GM12875 (cell line): ENCODE measurements around the gene SLAIN1.

Experiments
- H3K4me3 ChIP-seq: one replicate; pipeline ENCODE4 v1.5.1; 2011; ENCODE audit warnings: low read depth, low read length, control low read depth
- TF ChIP-seq, protein P1 (sequence below): IDR thresholded peaks from 2 replicates; pipeline ENCODE4 v1.5.1; 2011; ENCODE audit warnings: low read depth, mild to moderate bottlenecking, control low read depth, inconsistent platforms, low read length, moderate library complexity, borderline replicate concordance; ENCODE audit not compliant: insufficient read depth

SLAIN1 gene

DNA sequence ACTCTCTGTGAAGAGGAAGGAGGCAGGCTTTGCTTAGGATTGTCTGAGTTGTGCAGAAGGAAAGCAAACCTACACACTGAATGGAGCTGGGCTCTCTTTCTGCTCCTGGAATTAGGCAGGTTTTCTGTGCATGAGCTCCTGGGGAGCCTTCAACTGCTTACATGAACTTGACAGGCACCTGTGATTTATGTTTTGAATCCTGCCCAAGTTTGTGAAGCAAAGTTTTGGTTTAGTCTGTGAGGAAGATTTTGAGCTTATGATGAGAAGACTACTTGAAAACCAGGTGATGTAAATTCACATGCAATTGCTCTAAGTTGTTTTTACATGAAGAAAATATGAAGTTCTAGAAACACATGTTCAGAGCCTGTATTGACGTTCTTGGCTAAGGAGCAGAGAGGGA, 109.0 kb downstream of the SLAIN1 start:
- TF ChIP-seq, protein P1, sequence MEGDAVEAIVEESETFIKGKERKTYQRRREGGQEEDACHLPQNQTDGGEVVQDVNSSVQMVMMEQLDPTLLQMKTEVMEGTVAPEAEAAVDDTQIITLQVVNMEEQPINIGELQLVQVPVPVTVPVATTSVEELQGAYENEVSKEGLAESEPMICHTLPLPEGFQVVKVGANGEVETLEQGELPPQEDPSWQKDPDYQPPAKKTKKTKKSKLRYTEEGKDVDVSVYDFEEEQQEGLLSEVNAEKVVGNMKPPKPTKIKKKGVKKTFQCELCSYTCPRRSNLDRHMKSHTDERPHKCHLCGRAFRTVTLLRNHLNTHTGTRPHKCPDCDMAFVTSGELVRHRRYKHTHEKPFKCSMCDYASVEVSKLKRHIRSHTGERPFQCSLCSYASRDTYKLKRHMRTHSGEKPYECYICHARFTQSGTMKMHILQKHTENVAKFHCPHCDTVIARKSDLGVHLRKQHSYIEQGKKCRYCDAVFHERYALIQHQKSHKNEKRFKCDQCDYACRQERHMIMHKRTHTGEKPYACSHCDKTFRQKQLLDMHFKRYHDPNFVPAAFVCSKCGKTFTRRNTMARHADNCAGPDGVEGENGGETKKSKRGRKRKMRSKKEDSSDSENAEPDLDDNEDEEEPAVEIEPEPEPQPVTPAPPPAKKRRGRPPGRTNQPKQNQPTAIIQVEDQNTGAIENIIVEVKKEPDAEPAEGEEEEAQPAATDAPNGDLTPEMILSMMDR: no peak
- H3K4me3 ChIP-seq: no peak overlapping the region

DNA sequence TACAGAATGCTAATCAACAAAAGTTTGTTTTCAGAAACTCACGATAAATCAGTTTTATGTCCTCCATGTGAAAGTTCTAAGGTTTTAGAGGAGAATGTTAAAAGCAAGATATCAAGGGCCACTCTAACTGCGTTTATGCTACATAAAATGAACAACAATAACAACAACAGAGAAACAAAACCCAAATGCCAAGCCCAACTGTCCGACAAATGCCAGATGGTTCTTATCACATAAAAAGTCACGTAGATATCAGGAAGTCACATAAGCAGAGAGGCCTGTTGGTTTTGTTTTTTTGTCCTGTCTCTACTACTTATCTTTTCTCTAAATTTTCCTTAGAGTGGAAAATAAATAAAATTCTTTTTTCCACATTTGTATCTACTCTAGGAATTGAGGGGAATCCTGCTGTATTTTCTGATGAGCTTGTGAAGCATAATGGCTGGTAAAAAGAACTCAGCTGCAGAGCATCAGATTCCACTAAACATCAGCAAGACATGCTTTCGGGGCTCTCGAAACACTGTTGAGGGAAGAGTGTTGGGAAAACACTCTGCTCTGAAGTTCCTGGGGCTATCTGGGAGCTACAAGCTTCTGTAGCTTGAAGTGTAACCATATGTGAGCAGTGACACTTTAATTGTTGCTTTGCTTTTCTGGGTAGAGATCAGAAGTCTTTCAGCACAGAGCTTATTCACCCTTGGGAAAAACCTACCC, 110.1 kb downstream of the SLAIN1 start:
- TF ChIP-seq, protein P1: no peak

DNA sequence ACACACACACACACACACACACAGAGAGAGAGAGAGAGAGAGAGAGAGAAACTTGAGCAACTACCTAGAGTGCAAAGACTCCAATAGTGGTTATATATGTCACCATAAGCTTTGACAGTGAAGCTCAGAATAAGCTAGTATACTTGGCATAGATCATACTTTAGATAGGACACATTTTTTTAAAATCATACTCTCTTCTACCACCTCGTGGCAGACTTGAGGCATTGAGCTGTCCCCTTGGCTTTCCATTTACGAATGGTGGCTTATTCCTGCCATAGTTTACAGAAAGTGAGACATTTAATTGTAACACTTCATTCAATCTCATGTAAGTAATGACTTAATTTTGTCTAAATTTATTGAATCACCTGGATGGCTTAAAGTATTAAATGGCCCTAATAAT, 112.9 kb downstream of the SLAIN1 start:
- H3K4me3 ChIP-seq: no peak overlapping the region

More for the DNA sequence above, 110.1 kb downstream of the SLAIN1 start:
- no peak overlapping the region for H3K4me3 ChIP-seq

DNA sequence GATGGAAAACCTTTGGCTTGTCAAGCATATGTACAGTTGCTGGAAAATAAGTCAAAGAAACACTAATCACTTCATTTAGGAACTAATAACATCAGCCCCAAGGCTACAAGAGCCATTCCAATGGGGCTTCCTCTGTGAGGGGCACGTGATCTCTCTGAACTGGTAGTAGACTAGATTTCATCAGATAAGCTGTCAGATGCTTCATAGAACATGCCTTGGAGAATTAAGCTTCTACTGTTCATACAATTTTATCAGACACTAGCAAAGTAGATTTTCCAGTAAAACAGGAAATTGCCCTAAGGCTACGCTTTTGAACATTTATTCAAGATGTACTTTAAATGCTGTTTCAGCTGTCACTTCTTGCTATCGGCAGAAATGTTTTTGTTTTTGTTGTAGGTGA, 113.4 kb downstream of the SLAIN1 start:
- no peak overlapping the region for H3K4me3 ChIP-seq
- TF ChIP-seq, protein P1: no peak

More for the DNA sequence above, 112.9 kb downstream of the SLAIN1 start:
- TF ChIP-seq, protein P1: peak; percentile 57

DNA sequence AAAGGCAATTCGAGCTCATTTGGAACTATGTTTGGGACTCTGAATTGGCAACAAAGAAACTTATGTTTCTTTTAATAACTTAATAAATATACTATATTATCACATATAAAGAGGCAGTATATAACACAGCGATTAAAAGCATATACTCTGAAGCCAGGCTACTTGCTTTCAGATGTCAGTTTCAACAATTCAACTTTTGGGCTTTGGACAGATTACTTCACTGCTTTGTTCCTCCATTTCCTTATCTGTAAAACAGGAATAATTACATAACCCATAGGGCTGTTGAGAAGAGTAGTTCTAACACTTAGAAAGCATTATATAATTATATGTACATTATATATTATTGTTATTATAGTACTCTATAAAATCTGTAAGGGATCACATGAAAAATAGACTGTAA, 113.9 kb downstream of the SLAIN1 start:
- TF ChIP-seq, protein P1: no peak
- no peak overlapping the region for H3K4me3 ChIP-seq

DNA sequence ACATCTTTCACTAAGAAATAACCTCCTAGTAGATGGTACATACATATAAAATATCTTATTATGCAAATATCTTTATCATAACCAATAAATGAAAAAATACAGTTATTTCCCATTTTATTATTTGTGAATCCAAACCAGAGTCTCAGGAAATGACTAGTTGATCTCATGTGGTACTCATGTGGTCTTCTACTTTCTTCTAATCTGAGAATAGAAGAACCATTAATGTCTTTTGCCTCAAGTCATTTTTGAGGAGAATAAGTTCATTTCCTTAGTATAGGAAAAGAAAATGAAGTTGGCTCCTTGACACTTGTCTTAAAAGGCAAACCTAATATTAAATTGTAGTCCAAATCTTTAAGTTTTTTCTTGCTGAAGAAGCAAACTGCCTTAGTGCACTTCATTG, 114.5 kb downstream of the SLAIN1 start:
- no peak overlapping the region for H3K4me3 ChIP-seq
- TF ChIP-seq, protein P1: no peak
